Spinal cord (tissue), 10 donors: ENCODE measurements around the gene ENOX1. TPM values are rescaled to one million over a fixed set of nuclear protein-coding genes. Genes with fewer than 3 reads are reported as not detected.
"Not testable (repeated sequence)": the region's sequence is repeated elsewhere in the genome, so short reads cannot be mapped to it uniquely, and the experiment has no call there.

ENCODE experiments used
- DNase-seq, 6 donors: peaks; one replicate each; pipeline versions ENCODE4 v3.0.0 to v3.0.0-alpha.2; 2013 to 2015; ENCODE audit warnings: low spot score in 6 of 6, low read depth in 4 of 6
- H3K27ac ChIP-seq: one replicate; pipeline ENCODE4 v1.5.1; 2013; ENCODE audit warnings: low read depth, low read length, control low read depth
- H3K27me3 ChIP-seq: one replicate; pipeline ENCODE4 v1.6.1; 2013; ENCODE audit warnings: low read length; ENCODE audit not compliant: control insufficient read depth, insufficient read depth
- H3K36me3 ChIP-seq: one replicate; pipeline ENCODE4 v1.6.1; 2013; ENCODE audit warnings: low read length; ENCODE audit not compliant: control insufficient read depth, insufficient read depth
- H3K4me1 ChIP-seq: one replicate; pipeline ENCODE4 v1.6.1; 2013; ENCODE audit warnings: low read length; ENCODE audit not compliant: control insufficient read depth, insufficient read depth
- H3K4me3 ChIP-seq: one replicate; pipeline ENCODE4 v1.5.1; 2013; ENCODE audit warnings: low read depth, low read length, control low read depth
- H3K9me3 ChIP-seq: one replicate; pipeline ENCODE4 v1.6.1; 2013; ENCODE audit warnings: low read length; ENCODE audit not compliant: control insufficient read depth, insufficient read depth
- WGBS: methylation state at CpG from one replicate; pipeline ENCODE4 v1.1.5; 2013; ENCODE audit warnings: missing lambda C conversion rate; ENCODE audit not compliant: insufficient coverage; 5-methylcytosine and 5-hydroxymethylcytosine counted together
- polyA plus RNA-seq, 2 donors: library from polyadenylated mRNA; unstranded; fragments of 120-200 nt; gene quantifications; one replicate each; pipeline ENCODE4 v1.2.1, GENCODE V29; 2013; ENCODE audit not compliant: insufficient read length in 2 of 2
- total RNA-seq, 2 donors: library from RNA; depleted of rRNA in 1 of 2; stranded (reverse); fragments of 120-200 nt in 1 of 2; fragments of >200 nt in 1 of 2; gene quantifications; one replicate each; pipeline versions ENCODE4 v1.2.3 to v1.2.4, GENCODE V29; 2013 to 2014
- donor health status: healthy.

The ENOX1 gene
- total and polyA plus RNA-seq, 4 donors = 17.9 to 20.5 (median 19.2) TPM

- Histone ChIP-seq H3K27ac (no peak overlapping the region), H3K4me3 (no peak overlapping the region), H3K27me3 (no peaks in the 10 kb centered on the region), H3K9me3 (peaks cover 5% of the 10 kb centered on the region), H3K4me1 (no peaks in the 10 kb centered on the region), H3K36me3 (no peaks in the 10 kb centered on the region)
- WGBS = no CpG with 5 or more reads among the region's 1 CpG
- DNase-seq = no peak
Observed at GRCh38 chr13:43425234-43425633, 361.5 kb downstream of the ENOX1 start.

GRCh38 chr13:43424412-43424811 is 362.4 kb downstream of the ENOX1 start:
- 76% methylated on average over 3 of the region's 3 CpGs for WGBS
- Histone ChIP-seq H3K27ac (no peak overlapping the region), H3K9me3 (peaks cover 5% of the 10 kb centered on the region), H3K4me1 (no peaks in the 10 kb centered on the region), H3K27me3 (no peaks in the 10 kb centered on the region), H3K36me3 (no peaks in the 10 kb centered on the region), H3K4me3 (no peak overlapping the region)
- peak in 1 of 6 donors; percentile 73 for DNase-seq

GRCh38 chr13:43422116-43422515 is 364.7 kb downstream of the ENOX1 start:
- Histone ChIP-seq H3K9me3 (peaks cover 5% of the 10 kb centered on the region), H3K4me3 (no peak overlapping the region), H3K4me1 (no peaks in the 10 kb centered on the region), H3K36me3 (no peaks in the 10 kb centered on the region), H3K27ac (no peak overlapping the region), H3K27me3 (no peaks in the 10 kb centered on the region)
- no peak for DNase-seq

- H3K4me3 ChIP-seq, H3K27me3 ChIP-seq: not testable (repeated sequence)
- H3K36me3 ChIP-seq = peaks cover 13% of the 10 kb centered on the region
Observed at GRCh38 chr13:43416842-43417241, 369.9 kb downstream of the ENOX1 start.

GRCh38 chr13:43416408-43416807 is 370.4 kb downstream of the ENOX1 start:
- H3K27ac ChIP-seq, H3K27me3 ChIP-seq, DNase-seq, H3K9me3 ChIP-seq, H3K4me3 ChIP-seq, H3K4me1 ChIP-seq: not testable (repeated sequence)
- H3K36me3 ChIP-seq = peaks cover 13% of the 10 kb centered on the region
- 94% methylated on average over 20 of the region's 21 CpGs for WGBS

More at GRCh38 chr13:43416842-43417241, 369.9 kb downstream of the ENOX1 start:
- H3K4me1 ChIP-seq, H3K9me3 ChIP-seq, H3K27ac ChIP-seq, DNase-seq: not testable (repeated sequence)
- 98% methylated on average over 13 of the region's 22 CpGs for WGBS

GRCh38 chr13:43415903-43416391 is 370.8 kb downstream of the ENOX1 start:
- not testable (repeated sequence) for H3K27me3 ChIP-seq, DNase-seq, H3K4me3 ChIP-seq, H3K27ac ChIP-seq, H3K4me1 ChIP-seq, H3K9me3 ChIP-seq
- H3K36me3 ChIP-seq = peaks cover 13% of the 10 kb centered on the region
- WGBS = 89% methylated on average over 30 of the region's 33 CpGs

- Histone ChIP-seq H3K27me3 (no peaks in the 10 kb centered on the region), H3K27ac (no peak overlapping the region), H3K9me3 (peaks cover 2% of the 10 kb centered on the region)
Observed at GRCh38 chr13:43414111-43414510, 372.7 kb downstream of the ENOX1 start.

GRCh38 chr13:43411741-43412140 is 375.0 kb downstream of the ENOX1 start:
- Histone ChIP-seq H3K36me3 (peaks cover 12% of the 10 kb centered on the region), H3K4me3 (no peak overlapping the region), H3K9me3 (peaks cover 2% of the 10 kb centered on the region), H3K27me3 (no peaks in the 10 kb centered on the region), H3K4me1 (no peaks in the 10 kb centered on the region), H3K27ac (peak overlapping the region; percentile 35)
- 44% methylated on average over 4 of the region's 9 CpGs for WGBS
- peak; percentile 51 to 78 (median 66) for DNase-seq

More at GRCh38 chr13:43414111-43414510, 372.7 kb downstream of the ENOX1 start:
- Histone ChIP-seq H3K4me3 (no peak overlapping the region), H3K4me1 (no peaks in the 10 kb centered on the region), H3K36me3 (peaks cover 13% of the 10 kb centered on the region)
- DNase-seq = no peak

GRCh38 chr13:43411211-43411610 is 375.6 kb downstream of the ENOX1 start:
- WGBS = no CpG with 5 or more reads among the region's 2 CpGs
- Histone ChIP-seq H3K9me3 (peaks cover 2% of the 10 kb centered on the region), H3K27me3 (no peaks in the 10 kb centered on the region), H3K36me3 (peaks cover 6% of the 10 kb centered on the region), H3K4me3 (no peak overlapping the region), H3K4me1 (no peaks in the 10 kb centered on the region), H3K27ac (peak overlapping the region; percentile 35)
- peak in 1 of 6 donors; percentile 18 for DNase-seq

- 80% methylated on average over 1 of the region's 3 CpGs for WGBS
- H3K27ac ChIP-seq = no peak overlapping the region
- H3K36me3 ChIP-seq = no peaks in the 10 kb centered on the region
- no peak for DNase-seq
- no peaks in the 10 kb centered on the region for H3K9me3 ChIP-seq
- H3K27me3 ChIP-seq = no peaks in the 10 kb centered on the region
- no peaks in the 10 kb centered on the region for H3K4me1 ChIP-seq
- no peak overlapping the region for H3K4me3 ChIP-seq
Observed at GRCh38 chr13:43408274-43408673, 378.5 kb downstream of the ENOX1 start.
